DOHH2 (cell line): ENCODE data around the gene COL4A2.

ENCODE experiments used
- H3F3A ChIP-seq: fragments of 200-600 bp; sonication (generic), shearing (Covaris generic); 2 replicates; pipeline ENCODE4 v1.6.0; 2016; ENCODE audit warnings: antibody characterized with exemption, mild to moderate bottlenecking; ENCODE audit not compliant: control insufficient read depth, insufficient read depth
- H3K27ac ChIP-seq: fragments of 200-600 bp; sonication (generic); 2 replicates; pipeline ENCODE4 v1.5.1; 2014; ENCODE audit warnings: low read depth, mild to moderate bottlenecking, low read length, moderate library complexity
- H3K27me3 ChIP-seq: fragments of 200-600 bp; sonication (generic); 2 replicates; pipeline ENCODE4 v1.6.1; 2014; ENCODE audit warnings: mild to moderate bottlenecking, low read length, mixed read lengths; ENCODE audit not compliant: control insufficient read depth
- H3K36me3 ChIP-seq: fragments of 200-600 bp; sonication (generic); 2 replicates; pipeline ENCODE4 v1.6.1; 2014; ENCODE audit warnings: mild to moderate bottlenecking, low read length, moderate library complexity, mixed read lengths; ENCODE audit not compliant: control insufficient read depth
- H3K4me1 ChIP-seq: fragments of 200-600 bp; sonication (generic); 2 replicates; pipeline ENCODE4 v1.6.1; 2014; ENCODE audit warnings: mild to moderate bottlenecking, low read length, mixed read lengths; ENCODE audit not compliant: control insufficient read depth
- H3K4me2 ChIP-seq: fragments of 200-600 bp; sonication (generic); 2 replicates; pipeline ENCODE4 v1.6.0; 2014; ENCODE audit warnings: mild to moderate bottlenecking, low read length, moderate library complexity
- H3K4me3 ChIP-seq: fragments of 200-600 bp; sonication (generic); 2 replicates; pipeline ENCODE4 v1.5.1; 2014; ENCODE audit warnings: mild to moderate bottlenecking, low read length, mixed read lengths
- H3K79me2 ChIP-seq: fragments of 200-600 bp; sonication (generic); 2 replicates; pipeline ENCODE4 v1.6.1; 2014; ENCODE audit warnings: mild to moderate bottlenecking, low read length, mixed read lengths; ENCODE audit not compliant: control insufficient read depth
- H3K9me2 ChIP-seq: fragments of 200-600 bp; sonication (generic); replicated peaks from 2 replicates; pipeline ENCODE4 v1.6.1; 2014; ENCODE audit warnings: mild to moderate bottlenecking, low read length, mixed read lengths; ENCODE audit not compliant: control insufficient read depth
- H3K9me3 ChIP-seq: fragments of 200-600 bp; sonication (generic); 2 replicates; pipeline ENCODE4 v1.6.1; 2014; ENCODE audit warnings: antibody characterized with exemption, low read length, mixed read lengths; ENCODE audit not compliant: control insufficient read depth, insufficient read depth
- H4K20me1 ChIP-seq: fragments of 200-600 bp; sonication (generic); 2 replicates; pipeline ENCODE4 v1.6.0; 2014; ENCODE audit warnings: low read depth, mild to moderate bottlenecking, antibody characterized with exemption, low read length, moderate library complexity; ENCODE audit not compliant: control insufficient read depth, insufficient read depth
- EZH2phosphoT487 ChIP-seq: fragments of 200-600 bp; sonication (generic); IDR thresholded peaks from 2 replicates; pipeline ENCODE4 v1.6.1; 2017; ENCODE audit warnings: borderline replicate concordance, mild to moderate bottlenecking, antibody characterized with exemption, low read length, moderate library complexity, mixed read lengths
- TF ChIP-seq, protein P1 (sequence below): fragments of 200-600 bp; sonication (generic); IDR thresholded peaks from one replicate; pipeline ENCODE4 v1.5.1; 2014; ENCODE audit warnings: antibody characterized with exemption, mild to moderate bottlenecking, low read depth, low read length; ENCODE audit not compliant: poor library complexity, severe bottlenecking

The COL4A2 gene

DNA sequence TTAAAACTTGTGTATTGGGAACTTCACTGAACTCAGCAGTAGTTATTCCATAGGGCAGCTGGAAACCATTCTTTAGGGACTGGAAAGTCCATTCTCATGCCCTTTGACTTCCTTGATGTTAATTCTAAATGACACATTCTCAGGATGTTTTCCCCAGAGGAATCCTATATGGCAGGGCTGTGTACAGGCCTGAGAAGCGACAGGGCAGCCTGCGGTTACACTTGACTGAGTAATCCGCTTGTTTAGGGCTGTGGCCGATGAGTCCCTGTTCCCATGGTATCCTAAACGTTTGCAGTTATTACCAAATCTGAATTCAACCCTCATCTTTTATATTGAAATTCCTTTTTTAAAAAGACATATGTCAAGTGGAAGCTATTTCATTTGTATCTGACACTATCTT is 83.5 kb downstream of the COL4A2 start:
- H4K20me1 ChIP-seq, result no peaks in the 10 kb centered on the region
- peaks cover 9% of the 10 kb centered on the region for H3F3A ChIP-seq
- peaks cover 20% of the 10 kb centered on the region for H3K4me1 ChIP-seq
- H3K9me2 ChIP-seq, result no peaks in the 10 kb centered on the region
- no peak overlapping the region for H3K4me3 ChIP-seq
- no peak overlapping the region for H3K4me2 ChIP-seq
- no peaks in the 10 kb centered on the region for H3K36me3 ChIP-seq
- no peak overlapping the region for H3K27ac ChIP-seq
- no peaks in the 10 kb centered on the region; the same call in 1 of the 2 replicates for H3K27me3 ChIP-seq
- no peaks in the 10 kb centered on the region for H3K79me2 ChIP-seq
- TF ChIP-seq EZH2phosphoT487, result no peak
- TF ChIP-seq, protein P1, sequence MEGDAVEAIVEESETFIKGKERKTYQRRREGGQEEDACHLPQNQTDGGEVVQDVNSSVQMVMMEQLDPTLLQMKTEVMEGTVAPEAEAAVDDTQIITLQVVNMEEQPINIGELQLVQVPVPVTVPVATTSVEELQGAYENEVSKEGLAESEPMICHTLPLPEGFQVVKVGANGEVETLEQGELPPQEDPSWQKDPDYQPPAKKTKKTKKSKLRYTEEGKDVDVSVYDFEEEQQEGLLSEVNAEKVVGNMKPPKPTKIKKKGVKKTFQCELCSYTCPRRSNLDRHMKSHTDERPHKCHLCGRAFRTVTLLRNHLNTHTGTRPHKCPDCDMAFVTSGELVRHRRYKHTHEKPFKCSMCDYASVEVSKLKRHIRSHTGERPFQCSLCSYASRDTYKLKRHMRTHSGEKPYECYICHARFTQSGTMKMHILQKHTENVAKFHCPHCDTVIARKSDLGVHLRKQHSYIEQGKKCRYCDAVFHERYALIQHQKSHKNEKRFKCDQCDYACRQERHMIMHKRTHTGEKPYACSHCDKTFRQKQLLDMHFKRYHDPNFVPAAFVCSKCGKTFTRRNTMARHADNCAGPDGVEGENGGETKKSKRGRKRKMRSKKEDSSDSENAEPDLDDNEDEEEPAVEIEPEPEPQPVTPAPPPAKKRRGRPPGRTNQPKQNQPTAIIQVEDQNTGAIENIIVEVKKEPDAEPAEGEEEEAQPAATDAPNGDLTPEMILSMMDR, result no peak
- H3K9me3 ChIP-seq, result peaks cover 8% of the 10 kb centered on the region; the same call in 1 of the 2 replicates

DNA sequence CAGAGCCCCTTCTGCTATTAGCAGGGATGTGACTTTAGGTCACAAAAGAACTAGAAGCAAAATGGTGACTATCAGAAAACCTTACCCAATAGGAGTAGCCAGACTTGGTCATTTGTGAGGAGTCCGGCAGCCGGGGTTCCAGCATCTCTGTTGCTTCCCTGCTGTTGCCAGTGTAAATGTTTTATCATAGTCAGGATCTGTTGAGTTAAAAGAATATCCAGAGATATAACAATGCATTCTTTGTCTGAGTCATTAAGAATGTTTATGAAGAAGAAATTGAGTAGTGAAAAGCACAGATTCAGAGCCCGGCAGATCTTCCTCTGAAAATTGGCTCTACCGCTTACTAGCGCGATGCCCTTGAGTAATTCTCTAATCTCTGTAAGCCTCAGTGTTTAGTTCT is 84.2 kb downstream of the COL4A2 start:
- TF ChIP-seq EZH2phosphoT487, result no peak
- TF ChIP-seq, protein P1, result no peak
- Histone ChIP-seq H3K79me2 (no peaks in the 10 kb centered on the region), H3K27me3 (no peaks in the 10 kb centered on the region; the same call in 1 of the 2 replicates), H3K9me3 (peaks cover under 1% of the 10 kb centered on the region; the same call in 1 of the 2 replicates), H3K4me3 (no peak overlapping the region), H3K4me2 (no peak overlapping the region), H3K27ac (no peak overlapping the region), H3K9me2 (no peaks in the 10 kb centered on the region), H3F3A (peaks cover 4% of the 10 kb centered on the region), H4K20me1 (no peaks in the 10 kb centered on the region), H3K4me1 (peaks cover 20% of the 10 kb centered on the region), H3K36me3 (no peaks in the 10 kb centered on the region)

DNA sequence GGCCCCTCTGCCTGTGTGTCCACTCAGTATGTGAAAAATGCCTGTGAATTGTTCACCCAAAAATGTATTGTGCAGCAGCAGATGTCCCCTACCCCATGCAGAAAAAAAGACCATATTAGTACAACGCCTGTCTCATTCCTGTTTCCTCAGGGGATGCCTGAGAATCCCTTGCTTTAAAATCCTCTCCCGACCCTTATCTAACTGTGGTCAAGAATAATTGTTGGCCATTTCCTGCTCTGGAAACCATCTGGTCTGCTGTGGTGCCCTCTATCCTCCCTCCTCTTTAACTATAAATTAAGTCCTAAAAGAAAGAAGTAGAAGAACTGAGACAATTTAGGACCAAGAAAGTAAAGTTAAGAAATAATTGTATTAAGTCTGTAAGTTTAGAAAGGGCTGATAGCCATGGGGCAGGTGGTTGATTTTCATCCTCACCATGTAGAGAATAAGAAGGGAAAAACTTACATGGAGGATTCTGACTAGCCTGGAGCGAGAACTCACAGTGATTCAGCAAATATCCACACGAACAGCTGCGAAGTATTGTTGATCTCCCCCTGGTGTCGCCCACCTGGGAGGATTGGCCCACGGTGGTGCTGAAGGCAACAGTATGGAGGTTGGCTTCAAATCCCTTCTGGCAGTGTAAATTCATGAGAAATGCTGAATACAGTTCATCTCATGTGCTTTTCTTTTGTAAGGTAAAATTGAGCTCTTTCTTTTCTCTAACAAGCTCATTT is 85.6 kb downstream of the COL4A2 start:
- H3K79me2 ChIP-seq, result no peaks in the 10 kb centered on the region
- no peak overlapping the region for H3K27ac ChIP-seq

More for the DNA sequence above, 85.6 kb downstream of the COL4A2 start:
- Histone ChIP-seq H3F3A (no peaks in the 10 kb centered on the region; the same call in 1 of the 2 replicates), H3K27me3 (no peaks in the 10 kb centered on the region; the same call in 1 of the 2 replicates), H3K36me3 (no peaks in the 10 kb centered on the region), H3K4me1 (peaks cover 14% of the 10 kb centered on the region), H3K4me2 (no peak overlapping the region), H3K4me3 (no peak overlapping the region), H3K9me3 (no peaks in the 10 kb centered on the region), H3K9me2 (no peaks in the 10 kb centered on the region), H4K20me1 (no peaks in the 10 kb centered on the region)
- TF ChIP-seq, protein P1, result no peak
- TF ChIP-seq EZH2phosphoT487, result no peak
